Thyroid gland (tissue), 4 donors: ENCODE data around the gene IL17RD.

ENCODE experiments used
- POLR2A ChIP-seq, 2 donors: fragments of 450-650 bp; IDR thresholded peaks; one replicate each; pipeline ENCODE4 v1.6.1; 2017; ENCODE audit warnings: antibody characterized with exemption in 2 of 2, mild to moderate bottlenecking in 2 of 2, moderate library complexity in 1 of 2
- TF ChIP-seq, protein P1 (sequence below), 6 experiments: fragments of 200-600 bp in 3 of 6; fragments of 450-650 bp in 3 of 6; sonication (generic) in 3 of 6; IDR thresholded peaks; one replicate each; pipeline ENCODE4 v1.5.1; 2016 to 2019; ENCODE audit warnings: antibody characterized with exemption in 6 of 6, mild to moderate bottlenecking in 2 of 6, inconsistent platforms in 1 of 6, moderate library complexity in 1 of 6

DNA sequence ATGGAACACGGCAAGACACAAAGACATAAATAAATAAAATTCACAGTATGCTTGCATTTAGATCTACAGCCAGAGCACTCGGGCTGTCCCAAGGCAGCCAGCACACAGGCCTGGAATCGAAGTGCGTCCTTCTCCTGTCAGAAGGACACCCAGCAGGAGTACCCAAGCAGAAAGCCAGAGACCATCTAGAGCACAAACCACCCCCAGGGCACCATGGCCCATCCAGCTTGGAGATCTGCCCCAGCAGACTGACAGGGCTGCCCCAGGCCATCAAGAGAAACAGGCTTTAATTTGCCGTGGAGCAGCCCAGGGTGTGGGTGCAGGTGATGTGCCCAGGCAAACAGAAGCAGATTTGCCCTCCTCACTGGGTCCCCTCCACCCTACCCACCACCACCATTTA, 112.5 kb downstream of the IL17RD start:
- TF ChIP-seq, protein P1, sequence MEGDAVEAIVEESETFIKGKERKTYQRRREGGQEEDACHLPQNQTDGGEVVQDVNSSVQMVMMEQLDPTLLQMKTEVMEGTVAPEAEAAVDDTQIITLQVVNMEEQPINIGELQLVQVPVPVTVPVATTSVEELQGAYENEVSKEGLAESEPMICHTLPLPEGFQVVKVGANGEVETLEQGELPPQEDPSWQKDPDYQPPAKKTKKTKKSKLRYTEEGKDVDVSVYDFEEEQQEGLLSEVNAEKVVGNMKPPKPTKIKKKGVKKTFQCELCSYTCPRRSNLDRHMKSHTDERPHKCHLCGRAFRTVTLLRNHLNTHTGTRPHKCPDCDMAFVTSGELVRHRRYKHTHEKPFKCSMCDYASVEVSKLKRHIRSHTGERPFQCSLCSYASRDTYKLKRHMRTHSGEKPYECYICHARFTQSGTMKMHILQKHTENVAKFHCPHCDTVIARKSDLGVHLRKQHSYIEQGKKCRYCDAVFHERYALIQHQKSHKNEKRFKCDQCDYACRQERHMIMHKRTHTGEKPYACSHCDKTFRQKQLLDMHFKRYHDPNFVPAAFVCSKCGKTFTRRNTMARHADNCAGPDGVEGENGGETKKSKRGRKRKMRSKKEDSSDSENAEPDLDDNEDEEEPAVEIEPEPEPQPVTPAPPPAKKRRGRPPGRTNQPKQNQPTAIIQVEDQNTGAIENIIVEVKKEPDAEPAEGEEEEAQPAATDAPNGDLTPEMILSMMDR (IDR thresholded peaks at IDR 0.05) = no peak
- no peak for TF ChIP-seq POLR2A (IDR thresholded peaks at IDR 0.05)
